NT2/D1 (cell line): Measurements from ENCODE around the gene NDUFA3.

ENCODE experiments used
- DNase-seq: peaks from one replicate; pipeline ENCODE4 v3.0.0-alpha.2; 2011; ENCODE audit warnings: low read depth, low spot score
- H3K27me3 ChIP-seq: 2 replicates; pipeline ENCODE4 v1.6.0; 2011; ENCODE audit warnings: mild to moderate bottlenecking; ENCODE audit not compliant: insufficient read length, insufficient read depth
- H3K36me3 ChIP-seq: 2 replicates; pipeline ENCODE4 v1.6.1; 2011; ENCODE audit warnings: mild to moderate bottlenecking, low read length, mixed read lengths; ENCODE audit not compliant: insufficient read depth, insufficient read length
- H3K4me1 ChIP-seq: 2 replicates; pipeline ENCODE4 v1.5.1; 2011; ENCODE audit not compliant: insufficient read depth, insufficient read length
- H3K4me3 ChIP-seq: 2 replicates; pipeline ENCODE4 v1.5.1; 2011; ENCODE audit warnings: low read depth; ENCODE audit not compliant: insufficient read length
- H3K9ac ChIP-seq: 2 replicates; pipeline ENCODE4 v1.6.0; 2011; ENCODE audit warnings: low read depth; ENCODE audit not compliant: insufficient read length
- H3K9me3 ChIP-seq: 2 replicates; pipeline ENCODE4 v1.5.1; 2011; ENCODE audit warnings: mild to moderate bottlenecking, low read length; ENCODE audit not compliant: insufficient read depth
- SUZ12 ChIP-seq: IDR thresholded peaks from 2 replicates; pipeline ENCODE4 v1.6.1; 2011; ENCODE audit not compliant: insufficient read length, insufficient read depth; ENCODE audit errors: extremely low read depth
- YY1 ChIP-seq: IDR thresholded peaks from 2 replicates; pipeline ENCODE4 v1.6.1; 2011; ENCODE audit not compliant: insufficient read length, insufficient read depth
- ZNF274 ChIP-seq: IDR thresholded peaks from 2 replicates; pipeline ENCODE4 v1.6.1; 2011; ENCODE audit warnings: mild to moderate bottlenecking, low read depth, low read length

The NDUFA3 gene

DNA sequence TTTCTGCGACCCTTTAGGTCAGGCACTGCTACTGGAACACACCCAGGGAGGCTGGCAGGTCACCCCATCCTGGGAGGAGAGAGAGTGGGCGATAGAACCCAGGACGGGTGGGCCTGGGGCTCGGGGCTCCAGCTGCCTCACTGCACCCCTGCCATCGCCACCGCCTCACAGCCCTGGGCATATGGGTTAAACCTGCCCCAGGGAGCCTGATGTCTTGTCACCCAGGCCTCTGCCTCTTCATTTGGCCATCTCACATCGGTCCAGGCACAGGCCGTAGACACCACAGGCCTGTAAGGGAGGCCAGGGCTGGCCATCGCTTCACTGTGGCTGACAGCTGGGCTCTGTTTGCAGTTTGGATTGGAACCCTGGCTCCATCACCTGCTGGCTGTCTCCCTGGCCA lies 23.1 kb downstream of the NDUFA3 start:
- DNase-seq = no peak
- H3K4me1 ChIP-seq = no peaks in the 10 kb centered on the region
- TF ChIP-seq SUZ12 = no peak
- TF ChIP-seq ZNF274 = no peak
- no peak for TF ChIP-seq YY1
- H3K9me3 ChIP-seq = no peaks in the 10 kb centered on the region
- H3K27me3 ChIP-seq = no peaks in the 10 kb centered on the region
- no peak overlapping the region for H3K9ac ChIP-seq
- peaks cover 80% of the 10 kb centered on the region for H3K36me3 ChIP-seq
- no peak overlapping the region for H3K4me3 ChIP-seq

DNA sequence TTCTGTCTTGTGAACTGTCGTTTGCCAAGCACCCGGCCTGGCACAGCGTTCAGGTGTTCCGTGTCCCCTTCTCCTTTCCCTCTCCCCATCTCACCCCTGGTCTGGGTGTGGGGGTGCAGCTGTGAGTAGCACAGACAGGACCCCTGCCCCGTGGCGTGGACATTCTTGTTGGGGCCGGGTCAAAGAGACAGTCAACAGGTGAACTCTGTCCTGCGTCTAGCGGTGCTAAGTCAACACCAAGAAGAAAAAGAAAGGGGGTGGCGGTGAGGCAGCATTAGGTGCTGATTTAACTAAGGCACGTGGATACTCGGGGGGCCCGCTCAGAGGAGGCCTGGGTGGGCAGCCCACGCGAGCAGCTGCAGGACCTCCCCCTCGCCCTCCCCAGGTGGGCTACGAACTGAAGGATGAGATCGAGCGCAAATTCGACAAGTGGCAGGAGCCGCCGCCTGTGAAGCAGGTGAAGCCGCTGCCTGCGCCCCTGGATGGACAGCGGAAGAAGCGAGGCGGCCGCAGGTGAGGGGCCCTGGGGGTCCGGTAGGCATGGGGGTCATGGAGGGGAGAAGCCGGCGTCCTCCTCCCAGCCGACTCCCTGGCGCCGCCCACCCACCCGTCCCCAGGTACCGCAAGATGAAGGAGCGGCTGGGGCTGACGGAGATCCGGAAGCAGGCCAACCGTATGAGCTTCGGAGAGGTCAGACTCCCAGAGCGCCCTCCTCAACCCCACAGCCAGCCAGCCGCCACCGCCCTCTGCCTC lies 25.2 kb downstream of the NDUFA3 start:
- Histone ChIP-seq H3K9ac (no peak overlapping the region), H3K36me3 (peaks cover 75% of the 10 kb centered on the region), H3K27me3 (no peaks in the 10 kb centered on the region), H3K9me3 (no peaks in the 10 kb centered on the region), H3K4me3 (no peak overlapping the region), H3K4me1 (no peaks in the 10 kb centered on the region)
- TF ChIP-seq YY1 = no peak
- no peak for TF ChIP-seq SUZ12
- TF ChIP-seq ZNF274 = no peak
- DNase-seq = no peak

GRCh38 chr19:54128441-54128725 lies 25.7 kb downstream of the NDUFA3 start:
- H3K9ac ChIP-seq = no peak overlapping the region
- no peak overlapping the region for H3K4me3 ChIP-seq
- H3K36me3 ChIP-seq = peaks cover 74% of the 10 kb centered on the region
- TF ChIP-seq ZNF274 = no peak
- no peak for TF ChIP-seq YY1
- TF ChIP-seq SUZ12 = no peak
- H3K27me3 ChIP-seq = no peaks in the 10 kb centered on the region
- no peaks in the 10 kb centered on the region for H3K4me1 ChIP-seq
- no peak for DNase-seq
- H3K9me3 ChIP-seq = peaks cover 3% of the 10 kb centered on the region; the same call in 1 of the 2 replicates

DNA sequence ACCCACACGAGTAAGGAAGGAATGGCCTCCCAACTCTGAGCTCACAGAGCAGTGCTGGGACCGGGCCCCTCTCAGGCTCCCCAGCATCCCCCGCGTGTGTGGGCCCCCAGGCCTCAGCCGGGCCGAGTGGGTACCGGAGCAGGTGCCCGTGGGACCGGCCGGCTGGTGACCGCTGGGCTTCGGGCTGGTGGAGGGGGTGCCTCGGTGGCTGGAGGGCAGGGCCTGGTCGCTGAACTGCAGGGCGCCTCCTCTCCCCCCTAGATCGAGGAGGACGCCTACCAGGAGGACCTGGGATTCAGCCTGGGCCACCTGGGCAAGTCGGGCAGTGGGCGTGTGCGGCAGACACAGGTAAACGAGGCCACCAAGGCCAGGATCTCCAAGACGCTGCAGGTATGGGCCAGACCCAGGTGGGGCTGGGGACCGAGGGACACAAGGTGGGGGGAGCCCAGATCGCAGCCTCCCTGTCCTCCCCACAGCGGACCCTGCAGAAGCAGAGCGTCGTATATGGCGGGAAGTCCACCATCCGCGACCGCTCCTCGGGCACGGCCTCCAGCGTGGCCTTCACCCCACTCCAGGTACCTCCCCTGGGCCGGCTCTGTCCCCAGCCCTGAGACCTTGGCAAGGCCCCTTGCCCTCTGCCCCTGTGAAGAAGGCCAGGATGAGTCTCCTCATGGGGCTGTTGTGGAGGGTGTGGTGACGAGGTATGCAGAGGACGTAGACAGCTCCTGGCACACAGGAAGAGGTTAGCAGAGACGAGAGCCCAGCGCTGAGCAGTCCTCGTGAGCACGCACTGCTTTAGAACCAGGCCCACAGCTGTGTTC lies 26.4 kb downstream of the NDUFA3 start:
- H3K9ac ChIP-seq = no peak overlapping the region
- peaks cover 7% of the 10 kb centered on the region; the same call in 1 of the 2 replicates for H3K9me3 ChIP-seq
- peaks cover 69% of the 10 kb centered on the region for H3K36me3 ChIP-seq
- no peak for DNase-seq
- TF ChIP-seq YY1 = no peak
- no peak for TF ChIP-seq SUZ12
- no peak for TF ChIP-seq ZNF274
- no peaks in the 10 kb centered on the region for H3K4me1 ChIP-seq
- H3K27me3 ChIP-seq = no peaks in the 10 kb centered on the region
- no peak overlapping the region for H3K4me3 ChIP-seq

DNA sequence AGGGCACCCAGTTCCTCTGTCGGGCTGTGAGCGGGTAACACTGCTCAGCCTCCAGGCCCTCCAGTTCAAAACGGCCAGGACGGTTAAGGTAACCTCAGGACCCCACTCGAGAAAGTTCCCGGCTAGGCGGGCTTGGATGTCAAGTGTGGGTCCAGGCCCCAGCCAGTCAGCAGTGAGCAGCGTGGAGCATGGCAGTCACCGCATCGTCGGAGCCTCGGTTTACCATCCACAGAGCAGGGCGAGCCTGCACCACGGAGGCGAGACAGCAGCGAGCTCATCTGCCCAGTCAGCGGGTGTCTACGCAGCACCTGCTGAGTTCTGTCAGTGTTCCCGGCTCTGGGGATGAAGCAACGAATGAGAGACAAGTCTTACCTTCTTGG lies 27.0 kb downstream of the NDUFA3 start:
- H3K4me3 ChIP-seq = no peak overlapping the region
- no peaks in the 10 kb centered on the region for H3K27me3 ChIP-seq
- peaks cover 63% of the 10 kb centered on the region for H3K36me3 ChIP-seq
- no peaks in the 10 kb centered on the region for H3K4me1 ChIP-seq
- peaks cover 7% of the 10 kb centered on the region; the same call in 1 of the 2 replicates for H3K9me3 ChIP-seq
- DNase-seq = no peak
- no peak overlapping the region for H3K9ac ChIP-seq
- TF ChIP-seq SUZ12 (no peak), YY1 (no peak), ZNF274 (no peak)

DNA sequence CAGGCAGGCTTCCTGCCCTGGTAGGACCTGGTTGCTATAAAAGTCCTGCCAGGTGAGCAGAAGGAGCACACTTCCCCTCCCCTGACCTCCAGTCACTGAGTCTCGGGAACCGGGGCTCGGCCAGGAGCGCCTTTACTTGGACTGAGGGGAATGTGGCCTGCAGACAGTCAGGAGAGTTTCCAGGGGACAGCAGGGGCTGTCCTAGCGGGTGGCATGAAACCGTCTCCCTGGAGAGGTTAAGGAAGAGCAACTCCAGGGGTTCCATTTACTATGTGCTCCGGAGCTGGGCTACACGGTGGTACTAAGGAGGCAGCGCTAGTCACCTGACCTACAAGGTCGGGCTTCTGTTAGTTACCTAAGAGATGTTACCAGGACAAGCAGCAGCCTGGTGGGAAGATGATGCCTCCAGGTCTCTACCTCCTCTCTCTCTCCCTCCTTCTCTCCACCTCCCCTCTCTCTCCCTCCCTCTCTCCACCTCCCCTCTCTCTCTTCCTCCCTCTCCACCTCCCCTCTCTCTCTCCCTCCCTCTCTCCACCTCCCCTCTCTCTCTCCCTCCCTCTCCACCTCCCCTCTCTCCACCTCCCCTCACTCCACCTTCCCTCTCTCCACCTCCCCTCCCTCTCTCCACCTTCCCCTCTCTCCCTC lies 30.8 kb downstream of the NDUFA3 start:
- TF ChIP-seq YY1 (no peak), ZNF274 (no peak), SUZ12 (no peak)
- H3K4me1 ChIP-seq = no peaks in the 10 kb centered on the region
- no peak for DNase-seq
- H3K4me3 ChIP-seq = no peak overlapping the region
- no peak overlapping the region for H3K9ac ChIP-seq
- H3K36me3 ChIP-seq = peaks cover 34% of the 10 kb centered on the region
- H3K9me3 ChIP-seq = peaks cover 7% of the 10 kb centered on the region; the same call in 1 of the 2 replicates
- H3K27me3 ChIP-seq = no peaks in the 10 kb centered on the region
